HCT116 (cell line): Measurements from ENCODE around the gene SYMPK.
A peak's percentile ranks its signal among the peaks of the same experiment; 100 is the strongest.

Source experiments
- CEBPB ChIP-seq: IDR thresholded peaks from 2 replicates; pipeline ENCODE4 v1.6.1; 2012; ENCODE audit warnings: low read depth
- CTCF ChIP-seq, 3 experiments: fragments of 200-600 bp in 1 of 3; sonication (generic) in 1 of 3; IDR thresholded peaks in 2 of 3; conservative IDR thresholded peaks in 1 of 3; 2 replicates each; pipeline ENCODE4 v1.5.1; 2012 to 2017; ENCODE audit warnings: low read depth in 2 of 3, low read length in 2 of 3, antibody characterized with exemption in 1 of 3, borderline replicate concordance in 1 of 3, control low read depth in 1 of 3, mild to moderate bottlenecking in 1 of 3, mixed read lengths in 1 of 3, mixed run types in 1 of 3, moderate library complexity in 1 of 3; ENCODE audit not compliant: insufficient read depth in 1 of 3
- EZH2 ChIP-seq: fragments of 200-600 bp; sonication (generic); IDR thresholded peaks from 2 replicates; pipeline ENCODE4 v1.6.1; 2017; ENCODE audit warnings: antibody characterized with exemption, mixed run types
- JUND ChIP-seq: IDR thresholded peaks from 2 replicates; pipeline ENCODE4 v1.6.1; 2012
- MAX ChIP-seq: IDR thresholded peaks from 2 replicates; pipeline ENCODE4 v1.6.1; 2012
- POLR2AphosphoS5 ChIP-seq: IDR thresholded peaks from 2 replicates; pipeline ENCODE4 v1.6.1; 2011; ENCODE audit warnings: mild to moderate bottlenecking, low read depth, low read length, moderate library complexity
- ZBTB33 ChIP-seq: IDR thresholded peaks from 2 replicates; pipeline ENCODE4 v1.6.1; 2011; ENCODE audit warnings: mild to moderate bottlenecking, low read length, moderate library complexity; ENCODE audit not compliant: insufficient replicate concordance; ENCODE audit errors: extremely low read depth

GRCh38 chr19:45885556-45886426 lies 22.8 kb upstream of the SYMPK start, which contains the start of gene IRF2BP1:
- TF ChIP-seq POLR2AphosphoS5 (peak; percentile 71), MAX (peak; percentile 47; the same call in 1 of the 2 replicates), ZBTB33 (no peak), CEBPB (no peak; the same call in 1 of the 2 replicates), EZH2 (no peak), CTCF (IDR thresholded peaks at IDR 0.05 in 2 of 3, conservative IDR thresholded peaks at IDR 0.05 in 1 of 3; ENCODE audit: borderline replicate concordance in 1 of 3, insufficient read depth in 1 of 3, low read depth in 2 of 3, low read length in 2 of 3) (no peak), JUND (no peak)
